Muscle of leg (tissue), 11 donors: ENCODE data around the gene GRIN3A. TPM values are rescaled to one million over a fixed set of nuclear protein-coding genes. Genes with fewer than 3 reads are reported as not detected.

Experiments used
- DNase-seq: peaks from one replicate; pipeline ENCODE4 v3.0.0; 2013
- H3K27ac ChIP-seq: one replicate; pipeline ENCODE4 v1.5.1; 2013; ENCODE audit warnings: mild to moderate bottlenecking, low read length, control low read depth
- H3K27me3 ChIP-seq: one replicate; pipeline ENCODE4 v1.6.1; 2013; ENCODE audit warnings: low read length; ENCODE audit not compliant: control insufficient read depth, insufficient read depth
- H3K36me3 ChIP-seq: one replicate; pipeline ENCODE4 v1.6.1; 2013; ENCODE audit warnings: low read length; ENCODE audit not compliant: control insufficient read depth, insufficient read depth
- H3K4me1 ChIP-seq: one replicate; pipeline ENCODE4 v1.6.1; 2013; ENCODE audit warnings: low read length; ENCODE audit not compliant: control insufficient read depth, insufficient read depth
- H3K4me3 ChIP-seq: one replicate; pipeline ENCODE4 v1.5.1; 2013; ENCODE audit warnings: low read length, control low read depth
- H3K9me3 ChIP-seq: replicated peaks from 2 replicates; pipeline ENCODE4 v1.6.1; 2013; ENCODE audit warnings: low read depth, low read length; ENCODE audit not compliant: control insufficient read depth
- WGBS: methylation state at CpG from one replicate; pipeline ENCODE4 v1.1.5; 2013; ENCODE audit warnings: missing lambda C conversion rate; ENCODE audit not compliant: insufficient coverage; 5-methylcytosine and 5-hydroxymethylcytosine counted together
- polyA plus RNA-seq, 8 donors: library from polyadenylated mRNA; unstranded; fragments of 120-200 nt; gene quantifications; one replicate each; pipeline versions ENCODE4 v1.2.1 to v1.2.3, GENCODE V29; 2013; ENCODE audit warnings: inconsistent platforms in 1 of 8, low replicate concordance in 1 of 8; ENCODE audit not compliant: insufficient read length in 8 of 8, insufficient read depth in 1 of 8
- total RNA-seq: library from RNA; stranded (reverse); fragments of 120-200 nt; gene quantifications from one replicate; pipeline ENCODE4 v1.2.4, GENCODE V29; 2013

Gene GRIN3A
- total and polyA plus RNA-seq, 9 donors = 0.48 to 1.1 (median 0.71) TPM

- Histone ChIP-seq H3K27ac (peak within 1 kb of the TSS; percentile 84), H3K4me3 (peak within 1 kb of the TSS; percentile 94), H3K9me3 (no peaks in the 10 kb centered on the region), H3K27me3 (no peaks in the 10 kb centered on the region), H3K4me1 (peaks cover 6% of the 10 kb centered on the region), H3K36me3 (peaks cover 14% of the 10 kb centered on the region)
- WGBS = under 1% methylated on average over 41 of the region's 45 CpGs
- DNase-seq = peak; percentile 100
Observed at GRCh38 chr9:101533334-101534204, 204.9 kb downstream of the GRIN3A start, which contains the start of gene RNF20. TSS of gene RNF20 (plus strand) at chr9:101533853. CDS start at chr9:101535424, 1,571 bp downstream.

- H3K27me3 ChIP-seq = no peaks in the 10 kb centered on the region
- DNase-seq = peak; percentile 74
- peaks cover 6% of the 10 kb centered on the region for H3K4me1 ChIP-seq
- H3K27ac ChIP-seq = no peak overlapping the region
- H3K4me3 ChIP-seq = no peak overlapping the region
- no peaks in the 10 kb centered on the region for H3K36me3 ChIP-seq
- no CpG with 5 or more reads among the region's 6 CpGs for WGBS
- no peaks in the 10 kb centered on the region for H3K9me3 ChIP-seq
Observed at GRCh38 chr9:101530076-101530711, 208.3 kb downstream of the GRIN3A start.

- peaks cover 4% of the 10 kb centered on the region for H3K27me3 ChIP-seq
- no peaks in the 10 kb centered on the region for H3K9me3 ChIP-seq
- DNase-seq = no peak
- no peak overlapping the region for H3K27ac ChIP-seq
- no peak overlapping the region for H3K4me3 ChIP-seq
- peaks cover under 1% of the 10 kb centered on the region for H3K4me1 ChIP-seq
- no peaks in the 10 kb centered on the region for H3K36me3 ChIP-seq
Observed at GRCh38 chr9:101528015-101528414, 210.4 kb downstream of the GRIN3A start.

GRCh38 chr9:101527066-101527465 is 211.4 kb downstream of the GRIN3A start:
- Histone ChIP-seq H3K27ac (no peak overlapping the region), H3K4me1 (no peaks in the 10 kb centered on the region), H3K36me3 (no peaks in the 10 kb centered on the region), H3K4me3 (no peak overlapping the region), H3K9me3 (no peaks in the 10 kb centered on the region), H3K27me3 (peaks cover 4% of the 10 kb centered on the region)
- WGBS = 55% methylated on average over 2 of the region's 6 CpGs
- DNase-seq = no peak

- H3K4me1 ChIP-seq = no peaks in the 10 kb centered on the region
- no peak overlapping the region for H3K27ac ChIP-seq
- H3K36me3 ChIP-seq = no peaks in the 10 kb centered on the region
- H3K4me3 ChIP-seq = no peak overlapping the region
- peaks cover 4% of the 10 kb centered on the region for H3K27me3 ChIP-seq
- H3K9me3 ChIP-seq = no peaks in the 10 kb centered on the region
- no peak for DNase-seq
- 79% methylated on average over 5 of the region's 6 CpGs for WGBS
Observed at GRCh38 chr9:101524371-101524770, 214.1 kb downstream of the GRIN3A start.

Other genes with a start within 250 kb of the GRIN3A start
- 24.5 TPM for gene RNF20, start 204.8 kb downstream of the GRIN3A start, total RNA-seq
- 10 to 100 TPM; 29.2 to 43.0 (median 37.1) TPM for gene RNF20, start 204.8 kb downstream of the GRIN3A start, polyA plus RNA-seq
- gene PPP3R2, start 143.7 kb downstream of the GRIN3A start, total RNA-seq = 0.04 TPM
- under 1 TPM in 1 of 8 donors, not detected in 7; 0.04 TPM for gene PPP3R2, start 143.7 kb downstream of the GRIN3A start, polyA plus RNA-seq